K562 (cell line): ENCODE results near the gene MPI.
"Not testable (repeated sequence)": the region's sequence is repeated elsewhere in the genome, so short reads cannot be mapped to it uniquely, and the experiment has no call there.

Experiments used
- ZKSCAN8 ChIP-seq: fragments of 200-800 bp; sonication (Bioruptor generic); IDR thresholded peaks from 2 replicates; pipeline ENCODE4 v1.6.1; 2016; ENCODE audit warnings: missing genetic modification characterization, missing compliant biosample characterization
- ZNF263 ChIP-seq: sonication (generic); formaldehyde crosslinking; IDR thresholded peaks from 2 replicates; pipeline ENCODE4 v1.8.0; 2022; ENCODE audit warnings: mild to moderate bottlenecking, missing genetic modification reagents, borderline replicate concordance
- TF ChIP-seq, protein P1 (sequence below), 3 experiments: IDR thresholded peaks in 2 of 3; conservative IDR thresholded peaks in 1 of 3; 2 replicates each; pipeline ENCODE4 v1.5.1; 2011 to 2012; ENCODE audit warnings: low read length in 3 of 3, mild to moderate bottlenecking in 3 of 3, control low read depth in 2 of 3, improper control_type of control experiment in 1 of 3, inconsistent platforms in 1 of 3, low read depth in 1 of 3, mixed read lengths in 1 of 3, moderate library complexity in 1 of 3; ENCODE audit not compliant: insufficient read depth in 2 of 3

DNA sequence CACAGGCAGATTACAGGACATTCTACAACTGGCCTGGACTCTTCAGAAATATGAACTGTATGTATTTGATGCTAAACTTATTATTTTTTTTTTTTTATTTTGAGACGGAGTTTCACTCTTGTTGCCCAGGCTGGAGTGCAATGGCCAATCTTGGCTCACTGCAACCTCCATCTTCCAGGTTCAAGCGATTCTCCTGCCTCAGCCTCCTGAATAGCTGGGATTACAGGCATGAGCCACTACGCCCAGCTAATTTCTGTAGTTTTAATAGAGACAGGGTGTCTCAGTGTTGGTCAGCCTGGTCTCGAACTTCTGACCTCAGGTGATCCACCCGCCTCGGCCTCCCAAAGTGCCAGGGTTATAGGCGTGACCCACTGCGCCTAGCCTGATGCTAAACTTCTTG lies 24.0 kb downstream of the MPI start:
- TF ChIP-seq, protein P1, sequence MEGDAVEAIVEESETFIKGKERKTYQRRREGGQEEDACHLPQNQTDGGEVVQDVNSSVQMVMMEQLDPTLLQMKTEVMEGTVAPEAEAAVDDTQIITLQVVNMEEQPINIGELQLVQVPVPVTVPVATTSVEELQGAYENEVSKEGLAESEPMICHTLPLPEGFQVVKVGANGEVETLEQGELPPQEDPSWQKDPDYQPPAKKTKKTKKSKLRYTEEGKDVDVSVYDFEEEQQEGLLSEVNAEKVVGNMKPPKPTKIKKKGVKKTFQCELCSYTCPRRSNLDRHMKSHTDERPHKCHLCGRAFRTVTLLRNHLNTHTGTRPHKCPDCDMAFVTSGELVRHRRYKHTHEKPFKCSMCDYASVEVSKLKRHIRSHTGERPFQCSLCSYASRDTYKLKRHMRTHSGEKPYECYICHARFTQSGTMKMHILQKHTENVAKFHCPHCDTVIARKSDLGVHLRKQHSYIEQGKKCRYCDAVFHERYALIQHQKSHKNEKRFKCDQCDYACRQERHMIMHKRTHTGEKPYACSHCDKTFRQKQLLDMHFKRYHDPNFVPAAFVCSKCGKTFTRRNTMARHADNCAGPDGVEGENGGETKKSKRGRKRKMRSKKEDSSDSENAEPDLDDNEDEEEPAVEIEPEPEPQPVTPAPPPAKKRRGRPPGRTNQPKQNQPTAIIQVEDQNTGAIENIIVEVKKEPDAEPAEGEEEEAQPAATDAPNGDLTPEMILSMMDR (IDR thresholded peaks at IDR 0.05 in 2 of 3, conservative IDR thresholded peaks at IDR 0.05 in 1 of 3; ENCODE audit: insufficient read depth in 2 of 3, low read depth in 1 of 3, low read length in 3 of 3) = not testable (repeated sequence)
- TF ChIP-seq ZKSCAN8, ZNF263 (CRISPR knock-in tag): not testable (repeated sequence)
